GM18951 (cell line): Measurements from ENCODE around the gene ATP8B2.
"Not testable (repeated sequence)": the region's sequence is repeated elsewhere in the genome, so short reads cannot be mapped to it uniquely, and the experiment has no call there.

Source experiments
- POLR2A ChIP-seq: IDR thresholded peaks from 4 replicates; pipeline ENCODE4 v1.6.1; 2011; ENCODE audit warnings: mild to moderate bottlenecking; ENCODE audit not compliant: insufficient read length, insufficient read depth; ENCODE audit errors: extremely low read depth
- in situ Hi-C: fragments of 300-500 bp; cut with MboI; formaldehyde crosslinking; loops from one replicate; pipeline ENCODE4 v1.12.0; 2022; ENCODE audit warnings: low sequenced_read_pairs, mixed read lengths, inconsistent platforms; ENCODE audit not compliant: unreplicated experiment

ATP8B2 gene

DNA sequence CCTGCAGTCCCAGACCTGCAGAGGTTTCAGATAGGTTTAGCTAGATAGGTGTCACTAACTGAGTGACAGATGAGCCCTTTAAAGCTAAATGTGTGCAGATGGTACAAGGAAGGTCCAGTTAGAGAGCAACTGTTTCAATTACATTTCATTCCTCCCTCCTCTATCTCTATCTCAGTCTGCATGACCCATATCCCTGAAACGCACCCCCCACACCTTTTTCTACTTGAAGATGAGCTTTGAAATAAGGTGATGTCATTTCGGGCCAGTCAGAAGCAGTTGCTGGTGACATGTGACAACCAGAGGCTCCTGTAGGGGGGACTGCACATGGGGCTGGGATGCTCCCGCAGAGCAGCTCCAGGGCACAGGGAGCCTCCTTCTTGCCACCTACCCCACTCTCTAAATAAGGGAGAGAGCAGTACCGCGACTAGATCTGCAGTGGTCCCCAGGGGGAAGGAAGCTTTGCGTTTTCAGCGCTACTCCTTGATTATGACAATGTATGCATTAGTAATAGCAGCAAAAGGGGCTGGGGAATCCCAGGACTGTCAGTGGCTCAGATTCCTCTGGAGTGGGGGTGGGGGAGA lies 4.3 kb downstream of the ATP8B2 start:
- in situ Hi-C loops, result no loop called here
- no peak for TF ChIP-seq POLR2A

DNA sequence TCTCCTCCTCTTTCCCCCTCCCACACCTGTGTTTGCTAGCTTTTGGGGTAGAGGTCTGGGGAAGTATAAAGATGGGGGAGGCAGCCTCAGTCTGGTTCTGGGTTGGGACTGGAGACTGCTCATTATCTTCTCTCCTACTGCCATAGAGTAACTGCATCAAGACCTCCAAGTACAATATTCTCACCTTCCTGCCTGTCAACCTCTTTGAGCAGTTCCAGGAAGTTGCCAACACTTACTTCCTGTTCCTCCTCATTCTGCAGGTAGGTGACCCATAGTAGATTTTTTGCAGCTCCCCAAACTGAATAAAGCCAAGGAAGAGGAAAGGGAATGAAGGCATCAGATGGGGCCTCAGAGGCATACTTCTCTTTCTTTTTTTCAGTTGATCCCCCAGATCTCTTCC lies 5.3 kb downstream of the ATP8B2 start:
- TF ChIP-seq POLR2A, result no peak
- in situ Hi-C loops, result no loop called here

DNA sequence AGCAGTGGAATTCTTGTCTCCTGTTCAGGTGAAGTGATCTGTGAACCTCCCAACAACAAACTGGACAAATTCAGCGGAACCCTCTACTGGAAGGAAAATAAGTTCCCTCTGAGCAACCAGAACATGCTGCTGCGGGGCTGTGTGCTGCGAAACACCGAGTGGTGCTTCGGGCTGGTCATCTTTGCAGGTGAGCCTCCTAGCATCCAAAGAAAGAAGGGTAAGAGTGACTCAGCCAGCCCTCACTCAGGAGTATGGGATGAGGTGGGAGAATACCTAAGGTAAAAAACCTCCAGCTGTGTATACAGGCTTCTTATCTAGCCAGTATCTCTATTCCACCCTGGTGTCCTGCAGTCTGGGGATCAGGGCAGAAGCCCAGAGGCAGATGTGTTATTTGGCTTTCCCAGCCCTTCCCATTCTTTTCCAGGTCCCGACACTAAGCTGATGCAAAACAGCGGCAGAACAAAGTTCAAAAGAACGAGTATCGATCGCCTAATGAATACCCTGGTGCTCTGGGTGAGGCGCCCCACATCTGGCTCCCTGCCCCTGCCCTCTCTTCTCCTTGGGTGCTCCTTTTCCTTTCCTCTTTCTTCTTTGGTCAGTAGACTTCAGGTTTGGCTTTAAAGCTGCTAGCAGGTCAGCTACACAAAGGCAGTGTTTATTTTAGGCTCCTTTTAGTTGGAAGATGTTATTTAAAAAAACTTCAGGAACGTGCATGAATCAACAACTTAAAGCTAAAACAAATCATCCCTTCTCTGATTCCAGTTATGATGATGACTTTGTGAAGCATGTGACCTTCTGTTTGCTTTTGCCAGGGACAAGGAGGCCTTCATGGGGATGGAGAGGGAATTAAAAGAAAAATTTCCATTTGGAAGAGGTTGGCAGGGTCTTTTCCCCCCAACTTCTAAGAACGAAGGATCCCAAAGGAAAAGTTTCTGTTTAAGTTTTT lies 9.0 kb downstream of the ATP8B2 start:
- TF ChIP-seq POLR2A, result no peak
- in situ Hi-C loops, result no loop called here

DNA sequence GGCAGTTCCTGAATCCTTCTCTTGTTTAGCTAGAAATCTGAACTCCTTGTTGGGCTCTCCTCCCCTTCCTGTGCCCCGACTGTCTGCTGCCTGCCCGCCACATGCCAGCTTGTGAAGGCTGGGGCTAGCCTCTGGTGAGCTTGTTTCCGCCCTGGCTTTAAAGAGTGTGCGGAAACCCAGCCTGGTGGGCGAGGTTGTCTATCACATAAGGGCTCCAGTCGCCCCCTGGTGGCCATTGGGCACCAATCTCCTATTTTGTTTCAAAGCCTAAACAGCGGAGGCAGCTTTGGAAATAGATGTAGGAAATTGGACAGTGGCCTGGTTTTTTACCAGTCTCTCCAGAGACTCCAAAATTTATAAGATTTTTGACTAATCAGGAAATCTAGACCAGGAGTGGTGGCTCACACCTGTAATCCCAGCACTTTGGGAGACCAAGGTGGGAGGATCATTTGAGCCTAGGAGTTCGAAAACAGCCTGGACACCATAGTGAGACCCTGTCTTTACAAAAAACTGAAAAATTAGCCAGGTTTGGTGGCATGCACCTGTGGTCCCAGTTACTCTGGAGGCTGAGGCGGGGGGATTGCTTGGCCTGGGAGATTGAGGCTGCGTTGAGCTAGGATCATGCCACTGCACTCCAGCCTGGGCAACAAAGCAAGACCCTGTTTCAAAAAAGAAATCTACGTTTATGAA lies 9.8 kb downstream of the ATP8B2 start:
- no peak for TF ChIP-seq POLR2A
- in situ Hi-C loops, result no loop called here

DNA sequence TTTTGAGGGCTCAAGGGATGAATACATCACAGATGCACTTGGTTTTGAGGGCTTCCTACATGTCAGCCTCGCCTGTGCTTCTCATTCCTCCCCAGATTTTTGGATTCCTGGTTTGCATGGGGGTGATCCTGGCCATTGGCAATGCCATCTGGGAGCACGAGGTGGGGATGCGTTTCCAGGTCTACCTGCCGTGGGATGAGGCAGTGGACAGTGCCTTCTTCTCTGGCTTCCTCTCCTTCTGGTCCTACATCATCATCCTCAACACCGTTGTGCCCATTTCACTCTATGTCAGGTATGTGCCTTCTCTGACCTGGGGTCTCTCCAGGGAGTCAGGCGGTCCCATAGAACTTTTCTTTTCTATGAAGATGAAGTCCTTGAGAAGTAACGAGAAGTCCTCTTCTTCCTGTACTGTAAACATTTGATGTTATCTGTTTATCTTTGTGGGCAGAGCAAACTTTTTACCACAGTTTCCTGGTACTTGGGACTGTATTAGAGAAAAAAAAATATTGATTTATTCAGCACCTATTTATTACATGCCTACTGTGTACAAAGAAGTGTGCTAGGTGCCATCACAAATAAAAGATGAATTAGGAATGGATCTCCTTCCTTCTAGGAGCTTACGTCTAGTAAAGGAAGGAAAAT lies 12.0 kb downstream of the ATP8B2 start:
- in situ Hi-C loops, result no loop called here
- no peak for TF ChIP-seq POLR2A

DNA sequence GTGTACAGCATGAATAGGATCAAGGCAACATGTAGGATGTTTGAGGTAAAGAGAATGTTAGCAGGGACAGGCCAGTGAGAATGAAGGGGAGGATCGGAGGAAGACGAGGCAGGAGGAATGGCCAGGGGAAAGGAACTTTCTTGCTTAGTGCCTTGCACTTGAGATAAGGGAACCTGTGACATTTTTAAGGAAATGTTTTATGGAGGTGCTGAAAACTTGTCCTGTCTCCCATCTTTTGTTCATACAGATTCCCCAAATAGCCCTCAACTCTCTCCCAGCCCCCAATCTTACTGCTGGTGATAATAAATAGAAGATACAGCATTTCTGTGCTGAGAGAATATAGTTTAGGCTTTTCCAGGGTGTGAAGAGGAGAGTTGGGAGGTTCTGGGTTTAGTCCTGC lies 13.6 kb downstream of the ATP8B2 start:
- no peak for TF ChIP-seq POLR2A
- in situ Hi-C loops, result no loop called here

DNA sequence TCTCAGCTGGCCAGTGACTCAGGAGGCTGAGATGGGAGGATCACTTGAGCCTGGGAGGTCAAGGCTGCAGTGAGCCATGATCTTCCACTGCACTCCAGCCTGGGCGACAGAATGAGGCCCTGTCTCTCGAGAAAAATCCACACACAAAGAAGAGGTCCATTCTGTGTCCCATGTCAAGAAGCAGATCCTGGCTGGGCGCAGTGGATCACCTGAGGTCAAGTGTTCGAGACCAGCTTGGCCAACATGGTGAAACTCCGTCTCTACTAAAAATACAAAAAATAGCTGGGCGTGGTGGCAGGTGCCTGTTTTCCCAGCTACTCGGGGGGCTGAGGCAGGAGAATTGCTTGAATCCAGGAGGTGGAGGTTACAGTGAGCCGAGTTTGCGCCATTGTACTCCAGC lies 16.0 kb downstream of the ATP8B2 start:
- in situ Hi-C loops, result not testable (repeated sequence)

DNA sequence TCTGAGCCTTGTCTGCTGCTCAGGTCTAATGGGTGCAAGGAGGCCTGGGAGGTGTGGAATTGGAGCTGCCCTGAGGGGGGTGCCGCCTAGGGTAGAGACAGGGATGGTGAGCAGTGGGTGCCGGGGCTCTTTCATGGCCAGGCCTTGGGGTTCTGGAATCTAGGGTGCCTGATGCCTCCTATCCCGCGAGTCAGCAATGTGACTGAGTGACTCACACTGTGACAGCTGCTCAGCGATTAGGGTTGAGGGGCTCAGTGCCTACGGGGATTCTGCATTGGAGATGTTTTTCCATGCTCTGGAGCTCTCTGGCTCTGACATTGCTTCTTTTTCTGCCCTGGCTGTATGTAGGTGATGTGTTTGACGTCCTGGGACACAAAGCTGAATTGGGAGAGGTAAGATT lies 16.8 kb downstream of the ATP8B2 start:
- in situ Hi-C loops, result no loop called here
- TF ChIP-seq POLR2A, result no peak

DNA sequence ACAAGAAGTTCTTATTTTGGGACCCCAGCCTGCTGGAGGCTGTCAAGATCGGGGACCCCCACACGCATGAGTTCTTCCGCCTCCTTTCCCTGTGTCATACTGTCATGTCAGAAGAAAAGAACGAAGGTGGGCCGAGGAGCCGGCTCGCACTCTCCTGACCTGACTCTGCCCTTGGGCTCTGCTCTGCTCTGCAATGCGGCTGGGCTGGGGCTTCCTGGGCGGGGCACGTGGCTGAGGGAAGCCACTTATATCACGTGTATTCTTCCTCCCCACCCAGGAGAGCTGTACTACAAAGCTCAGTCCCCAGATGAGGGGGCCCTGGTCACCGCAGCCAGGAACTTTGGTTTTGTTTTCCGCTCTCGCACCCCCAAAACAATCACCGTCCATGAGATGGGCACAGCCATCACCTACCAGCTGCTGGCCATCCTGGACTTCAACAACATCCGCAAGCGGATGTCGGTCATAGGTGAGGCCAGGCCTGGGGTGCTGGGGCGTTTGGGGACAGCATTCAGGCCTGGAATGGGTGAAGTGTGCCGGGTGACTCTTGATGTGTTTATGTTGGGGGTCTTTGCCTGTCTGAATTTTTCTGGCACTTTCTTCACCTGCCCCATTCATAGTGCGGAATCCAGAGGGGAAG lies 17.6 kb downstream of the ATP8B2 start:
- no peak for TF ChIP-seq POLR2A
- in situ Hi-C loops, result no loop called here

DNA sequence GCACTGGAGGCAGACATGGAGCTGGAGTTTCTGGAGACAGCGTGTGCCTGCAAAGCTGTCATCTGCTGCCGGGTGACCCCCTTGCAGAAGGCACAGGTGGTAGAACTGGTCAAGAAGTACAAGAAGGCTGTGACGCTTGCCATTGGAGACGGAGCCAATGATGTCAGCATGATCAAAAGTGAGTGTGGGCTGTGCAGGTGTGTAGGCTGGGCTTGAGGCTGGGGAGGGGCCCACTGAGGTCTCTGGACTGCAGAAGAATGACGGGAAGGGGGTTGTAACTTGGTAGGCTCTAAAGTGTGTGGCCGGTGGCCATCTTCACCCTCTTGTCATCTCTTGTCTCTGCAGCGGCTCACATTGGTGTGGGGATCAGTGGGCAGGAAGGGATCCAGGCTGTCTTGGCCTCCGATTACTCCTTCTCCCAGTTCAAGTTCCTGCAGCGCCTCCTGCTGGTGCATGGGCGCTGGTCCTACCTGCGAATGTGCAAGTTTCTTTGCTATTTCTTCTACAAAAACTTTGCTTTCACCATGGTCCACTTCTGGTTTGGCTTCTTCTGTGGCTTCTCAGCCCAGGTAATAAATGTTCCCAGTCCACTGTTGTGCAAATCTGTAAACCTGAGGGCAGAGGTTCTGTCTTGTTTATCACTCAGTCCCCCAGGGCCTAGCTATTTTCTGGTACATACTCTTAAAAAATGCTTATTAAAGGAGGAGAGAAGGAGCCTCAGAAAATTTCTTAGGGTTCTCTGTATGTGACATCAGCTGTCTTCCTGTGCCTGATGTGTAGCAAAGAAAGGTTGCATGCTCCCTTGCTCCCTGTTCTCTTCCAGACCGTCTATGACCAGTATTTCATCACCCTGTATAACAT lies 19.9 kb downstream of the ATP8B2 start:
- in situ Hi-C loops, result no loop called here
- TF ChIP-seq POLR2A, result no peak

DNA sequence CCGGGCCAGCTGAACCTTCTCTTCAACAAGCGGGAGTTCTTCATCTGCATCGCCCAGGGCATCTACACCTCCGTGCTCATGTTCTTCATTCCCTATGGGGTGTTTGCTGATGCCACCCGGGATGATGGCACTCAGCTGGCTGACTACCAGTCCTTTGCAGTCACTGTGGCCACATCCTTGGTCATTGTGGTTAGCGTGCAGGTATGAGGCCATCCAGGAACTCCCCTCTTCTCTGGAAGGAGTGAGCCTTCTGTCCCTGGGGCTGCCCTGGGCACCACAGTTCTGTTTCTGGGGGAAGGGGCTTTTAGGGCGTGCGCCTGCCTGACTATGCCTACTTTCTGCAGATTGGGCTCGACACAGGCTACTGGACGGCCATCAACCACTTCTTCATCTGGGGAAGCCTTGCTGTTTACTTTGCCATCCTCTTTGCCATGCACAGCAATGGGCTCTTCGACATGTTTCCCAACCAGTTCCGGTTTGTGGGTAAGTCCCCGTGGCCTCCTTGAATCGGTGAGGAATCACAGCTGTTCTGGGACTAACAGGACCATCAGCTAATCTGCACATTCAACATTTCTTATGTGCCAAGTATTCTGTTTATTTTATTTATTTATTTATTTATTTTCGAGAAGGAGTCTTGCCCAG lies 21.1 kb downstream of the ATP8B2 start:
- in situ Hi-C loops, result no loop called here

DNA sequence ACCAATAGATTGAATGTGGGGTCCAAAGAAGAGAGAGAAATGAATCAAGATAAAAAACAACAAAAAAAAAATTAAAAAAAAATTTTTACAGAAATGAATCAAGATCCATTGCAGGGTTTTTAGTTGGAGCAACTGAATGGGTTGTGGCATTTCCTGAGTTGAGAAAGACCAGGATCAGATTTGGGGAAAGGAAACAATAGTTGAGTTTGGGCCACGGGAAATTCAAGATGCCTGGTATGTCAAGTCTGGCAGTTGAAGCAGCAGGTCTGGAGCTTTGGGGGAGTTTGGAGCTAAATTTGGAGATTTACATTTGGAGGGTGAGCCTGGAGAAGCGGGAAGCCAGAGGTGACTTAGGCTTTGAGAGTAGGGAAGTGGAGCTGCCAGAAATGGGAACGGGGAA lies 22.6 kb downstream of the ATP8B2 start:
- no peak for TF ChIP-seq POLR2A
- in situ Hi-C loops, result no loop called here

More for the DNA sequence above, 21.1 kb downstream of the ATP8B2 start:
- TF ChIP-seq POLR2A, result no peak
